K562 (cell line): ENCODE measurements around the gene CD79A. TPM values are rescaled to one million over a fixed set of nuclear protein-coding genes. Genes with fewer than 3 reads are reported as not detected.

Experiments
- ATAC-seq: fragments of 200-7000 bp; cut with Tn5 transposase; 3 replicates; pipeline ENCODE4 v1.9.1; 2020; ENCODE audit warnings: moderate library complexity
- BruUV-seq: library from RNA; stranded (reverse); fragments of 400-500 nt; replicated peaks from 2 replicates; lab custom pipeline; 2021; lab: Mats Ljungman, UMichigan
- CTCF ChIA-PET: fragments of 300-600 bp; formaldehyde crosslinking; extraction: SDS; loops from one replicate; lab custom pipeline; 2021; ENCODE audit warnings: low intra/inter-chr PET ratio; lab: Yijun Ruan, JAX
- POLR2A ChIA-PET: fragments of 300-600, 350-650 bp; sonication (Branson Sonifier 250); formaldehyde crosslinking; extraction: SDS; loops from one replicate; lab custom pipeline; 2021; ENCODE audit warnings: antibody characterized with exemption, inconsistent platforms; lab: Yijun Ruan, JAX
- DNase-seq, 4 experiments: peaks; one replicate each; pipeline versions ENCODE4 v3.0.0 to v3.0.0-alpha.2; 2011 to 2018; ENCODE audit warnings: low spot score in 3 of 4, mixed read lengths in 3 of 4; ENCODE audit errors: extremely low read depth in 1 of 4
- FAIRE-seq: peaks from 2 replicates; lab custom pipeline; 2011; peaks lifted over from hg19 to GRCh38; lab: Jason Lieb, UNC
- H2AFZ ChIP-seq: 2 replicates; pipeline ENCODE4 v1.6.0; 2011; ENCODE audit warnings: low read depth, low read length, control low read depth, inconsistent platforms
- H3K27ac ChIP-seq: fragments of 200-600 bp; 3 replicates; pipeline ENCODE4 v1.8.0; 2011; ENCODE audit warnings: low read depth, mild to moderate bottlenecking, control low read depth, inconsistent platforms, low read length, moderate library complexity, mixed read lengths; ENCODE audit errors: extremely low read depth
- H3K27me3 ChIP-seq, 2 experiments: fragments of 300-600 bp in 1 of 2; 2 replicates in 1 of 2; 3 replicates in 1 of 2; pipeline versions ENCODE4 v1.6.0 to v1.8.0; 2011; ENCODE audit warnings: inconsistent platforms in 2 of 2, low read length in 2 of 2, mild to moderate bottlenecking in 1 of 2, mixed read lengths in 1 of 2, moderate library complexity in 1 of 2; ENCODE audit not compliant: control insufficient read depth in 2 of 2, insufficient read depth in 2 of 2
- H3K36me3 ChIP-seq: fragments of 300-600 bp; 3 replicates; pipeline ENCODE4 v1.8.0; 2011; ENCODE audit warnings: mild to moderate bottlenecking, low read length, inconsistent platforms; ENCODE audit not compliant: control insufficient read depth, insufficient read depth
- H3K4me1 ChIP-seq, 2 experiments: fragments of 200-600 bp in 1 of 2; replicated peaks in 1 of 2; 2 replicates in 1 of 2; 3 replicates in 1 of 2; pipeline versions ENCODE4 v1.5.1 to v1.8.0; 2011; ENCODE audit warnings: inconsistent platforms in 2 of 2, low read length in 2 of 2, mild to moderate bottlenecking in 1 of 2, mixed read lengths in 1 of 2, moderate library complexity in 1 of 2; ENCODE audit not compliant: control insufficient read depth in 2 of 2, insufficient read depth in 2 of 2
- H3K4me2 ChIP-seq: 2 replicates; pipeline ENCODE4 v1.6.1; 2011; ENCODE audit warnings: low read length, control low read depth, inconsistent platforms, mixed read lengths; ENCODE audit not compliant: insufficient read depth
- H3K4me3 ChIP-seq: fragments of 200-600 bp; sonication (generic), shearing (Covaris generic); 2 replicates; pipeline ENCODE4 v1.5.1; 2016; ENCODE audit warnings: control low read depth, inconsistent platforms
- H3K79me2 ChIP-seq: fragments of 200-600 bp; 3 replicates; pipeline ENCODE4 v1.8.0; 2011; ENCODE audit warnings: low read length, inconsistent platforms; ENCODE audit not compliant: control insufficient read depth, insufficient read depth
- H3K9ac ChIP-seq, 2 experiments: 2 replicates each; pipeline versions ENCODE4 v1.6.0 to v1.6.1; 2011; ENCODE audit warnings: low read depth in 2 of 2, low read length in 2 of 2, control low read depth in 1 of 2, inconsistent platforms in 1 of 2, mild to moderate bottlenecking in 1 of 2, mixed read lengths in 1 of 2; ENCODE audit not compliant: insufficient read depth in 1 of 2
- H3K9me1 ChIP-seq: one replicate; pipeline ENCODE4 v1.6.0; 2011; ENCODE audit warnings: inconsistent platforms, mild to moderate bottlenecking, low read length, moderate library complexity; ENCODE audit not compliant: control insufficient read depth, insufficient read depth
- H3K9me3 ChIP-seq: replicated peaks from 2 replicates; pipeline ENCODE4 v1.5.1; 2011; ENCODE audit warnings: low read depth, low read length, inconsistent platforms; ENCODE audit not compliant: control insufficient read depth, insufficient read depth
- H4K20me1 ChIP-seq: replicated peaks from 2 replicates; pipeline ENCODE4 v1.6.1; 2011; ENCODE audit warnings: low read length, inconsistent platforms, mixed read lengths; ENCODE audit not compliant: control insufficient read depth, insufficient read depth
- CBX2 ChIP-seq: fragments of 200-600 bp; sonication (generic); IDR thresholded peaks from one replicate; pipeline ENCODE4 v1.6.1; 2012; ENCODE audit warnings: mild to moderate bottlenecking, low read length, inconsistent platforms; ENCODE audit not compliant: insufficient read depth, poor library complexity, severe bottlenecking
- DMBX1 ChIP-seq: fragments of 250-450 bp; sonication (Bioruptor Pico); IDR thresholded peaks from 2 replicates; pipeline ENCODE4 v1.8.0; 2022; ENCODE audit warnings: inconsistent platforms, mild to moderate bottlenecking, moderate library complexity, borderline replicate concordance
- EZH2 ChIP-seq: IDR thresholded peaks from 2 replicates; pipeline ENCODE4 v1.6.1; 2012; ENCODE audit warnings: low read depth, mild to moderate bottlenecking, inconsistent platforms, low read length, borderline replicate concordance
- GTF3C2 ChIP-seq: IDR thresholded peaks from 3 replicates; pipeline ENCODE4 v1.6.1; 2011; ENCODE audit warnings: borderline replicate concordance, mild to moderate bottlenecking, moderate library complexity; ENCODE audit not compliant: insufficient read length; ENCODE audit errors: extremely low read depth
- KDM4B ChIP-seq, 2 experiments: fragments of 450-650 bp in 1 of 2; sonication (generic) in 1 of 2; IDR thresholded peaks; 2 replicates each; pipeline ENCODE4 v1.6.1; 2016 to 2017; ENCODE audit warnings: borderline replicate concordance in 2 of 2, antibody characterized with exemption in 1 of 2, low read depth in 1 of 2, mild to moderate bottlenecking in 1 of 2
- MIER1 ChIP-seq: fragments of 450-650 bp; IDR thresholded peaks from 2 replicates; pipeline ENCODE4 v1.6.1; 2016; ENCODE audit warnings: antibody characterized with exemption, mild to moderate bottlenecking, low read depth
- PHB ChIP-seq: fragments of 250-450 bp; sonication (Bioruptor Pico); IDR thresholded peaks from 2 replicates; pipeline ENCODE4 v1.5.0; 2021
- RBM14 ChIP-seq: fragments of 200-400 bp; formaldehyde crosslinking; IDR thresholded peaks from 2 replicates; pipeline ENCODE4 v1.6.1; 2018; ENCODE audit warnings: low read depth, mild to moderate bottlenecking, low read length, moderate library complexity, borderline replicate concordance; ENCODE audit not compliant: insufficient read depth
- SNIP1 ChIP-seq: fragments of 450-650 bp; IDR thresholded peaks from 2 replicates; pipeline ENCODE4 v1.7.1; 2017; ENCODE audit warnings: low read depth, mild to moderate bottlenecking
- SOX6 ChIP-seq: fragments of 450-650 bp; IDR thresholded peaks from 2 replicates; pipeline ENCODE4 v1.6.1; 2014; ENCODE audit warnings: mild to moderate bottlenecking
- SP1 ChIP-seq: sonication (generic); formaldehyde crosslinking; IDR thresholded peaks from 2 replicates; pipeline ENCODE4 v1.8.1; 2022; ENCODE audit warnings: mild to moderate bottlenecking, missing genetic modification reagents
- SRSF9 ChIP-seq: fragments of 200-400 bp; formaldehyde crosslinking; IDR thresholded peaks from 2 replicates; pipeline ENCODE4 v1.6.1; 2017; ENCODE audit warnings: low read depth, low read length, borderline replicate concordance
- TFAM ChIP-seq: fragments of 250-450 bp; sonication (Bioruptor Pico); conservative IDR thresholded peaks from 2 replicates; pipeline ENCODE4 v1.5.0; 2021; ENCODE audit warnings: mild to moderate bottlenecking, moderate library complexity
- ZNF507 ChIP-seq: conservative IDR thresholded peaks from 2 replicates; pipeline ENCODE4 v1.6.1; 2017; ENCODE audit warnings: missing genetic modification characterization, missing compliant biosample characterization
- WGBS: fragments of 100-300 bp; shearing (Covaris generic); methylation state at CpG from one replicate; pipeline ENCODE4 v1.1.6; 2016; ENCODE audit warnings: low coverage, mixed read lengths; ENCODE audit not compliant: insufficient coverage; ENCODE audit errors: missing lambda C conversion rate; 5-methylcytosine and 5-hydroxymethylcytosine counted together
- in situ Hi-C: fragments of 300-500 bp; cut with MboI; formaldehyde crosslinking; loops from 4 replicates; pipeline ENCODE4 v1.15.0; 2018; ENCODE audit warnings: inconsistent platforms, mixed read lengths
- intact Hi-C: fragments of 100-400 bp; cut with micrococcal nuclease; formaldehyde crosslinking; loops from 2 replicates; pipeline ENCODE4 v1.14.2; 2022
- polyA plus RNA-seq, 8 experiments: library from polyadenylated mRNA; depleted of rRNA in 4 of 8; stranded (reverse) in 5 of 8; unstranded in 3 of 8; fragments of >200 nt; fragmentation: Nextera tagmentation in 2 of 8; fragmentation: Illumina TruSeq in 1 of 8; extraction: Ambion mirVana in 2 of 8; extraction: Trizol in 1 of 8; gene quantifications; 2 replicates each; pipeline versions ENCODE4 v1.2.1 to v1.2.3, GENCODE V29; 2011 to 2014; ENCODE audit warnings: inconsistent platforms in 1 of 8, missing spikeins in 1 of 8
- total RNA-seq, 7 experiments: library from RNA; depleted of rRNA in 6 of 7; stranded (reverse); fragments of >200 nt in 6 of 7; fragmentation: Illumina TruSeq in 2 of 7; extraction: Trizol in 2 of 7; gene quantifications; 2 replicates each; pipeline versions ENCODE4 v1.2.1 to v1.2.3, GENCODE V29; 2011 to 2021; ENCODE audit warnings: low replicate concordance in 1 of 7
- TF ChIP-seq, protein P1 (sequence below): fragments of 250-450 bp; sonication (Bioruptor Pico); IDR thresholded peaks from 2 replicates; pipeline ENCODE4 v1.9.0; 2021; ENCODE audit warnings: mild to moderate bottlenecking

The CD79A gene
- total and polyA plus RNA-seq, 9 of the 15 experiments (the other 6 are each of a cell fraction or from before 2014, with no cell fraction given) = 0.04 to 0.72 (median 0.17) TPM; not detected in 3

DNA sequence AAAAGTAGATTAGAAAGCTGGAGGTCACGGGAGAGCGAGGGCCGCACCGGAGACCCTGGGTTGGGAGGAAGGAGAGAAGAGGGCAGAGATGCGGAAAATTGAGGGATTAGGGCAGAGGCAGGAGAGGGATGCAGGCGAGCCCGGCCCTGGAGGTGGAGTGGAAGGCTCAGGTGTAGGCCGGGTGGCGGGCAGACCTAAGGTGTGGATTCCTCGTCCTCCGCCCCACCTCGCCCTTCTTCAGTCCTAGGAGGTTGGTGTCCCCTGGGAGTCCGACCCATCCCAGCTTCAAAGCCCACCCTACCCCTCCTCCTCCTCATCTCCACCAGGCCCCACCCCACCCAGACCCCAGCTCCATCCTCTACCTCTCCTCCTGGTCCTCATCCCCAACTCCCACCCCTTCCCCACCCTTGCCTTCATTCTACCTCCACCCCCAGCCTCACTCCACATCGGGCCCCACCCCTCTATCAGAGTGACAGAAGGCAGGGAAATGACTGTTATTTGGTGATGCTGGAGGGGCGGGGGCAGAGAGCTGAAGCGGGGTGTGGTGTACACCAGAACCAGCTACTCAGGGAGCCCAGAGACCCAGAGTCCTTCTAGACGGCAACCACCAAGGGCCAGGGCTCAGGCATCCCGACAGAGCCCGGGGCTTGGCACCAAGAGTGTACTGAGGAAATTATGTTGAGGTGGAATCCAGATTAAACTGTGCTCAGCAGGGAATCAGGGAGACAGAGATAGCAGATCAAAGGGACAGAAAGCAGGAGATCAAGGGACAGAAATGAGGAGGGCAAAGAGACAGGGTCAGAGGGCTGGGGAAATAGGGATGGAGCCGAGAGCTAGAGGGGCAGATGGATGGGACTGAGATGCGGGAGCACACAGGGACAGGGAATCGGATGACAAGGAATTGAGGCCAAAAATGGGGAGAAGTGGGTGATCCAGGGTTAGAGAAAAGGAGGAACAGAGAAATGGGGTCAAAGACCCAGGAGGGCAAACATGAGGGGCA is 44.8 kb downstream of the CD79A start:
- H3K4me3 ChIP-seq = no peak overlapping the region
- no peaks in the 10 kb centered on the region for H3K79me2 ChIP-seq
- no peak overlapping the region for H3K4me2 ChIP-seq
- POLR2A ChIA-PET = interaction anchor here (0.6 to 1.1 kb wide), 2 partner anchors 10 to 1234 kb away, joined by 3 to 4 read pairs; no protein-coding TSS in a partner anchor
- 10% methylated on average over 20 of the region's 22 CpGs for WGBS
- no peak for FAIRE-seq
- H3K4me1 ChIP-seq = peaks cover 0 to 27% of the 10 kb centered on the region in 2 experiments; a peak in 3 of 5 replicates
- TF ChIP-seq PHB = no peak
- TF ChIP-seq RBM14 = no peak
- TF ChIP-seq, protein P1, sequence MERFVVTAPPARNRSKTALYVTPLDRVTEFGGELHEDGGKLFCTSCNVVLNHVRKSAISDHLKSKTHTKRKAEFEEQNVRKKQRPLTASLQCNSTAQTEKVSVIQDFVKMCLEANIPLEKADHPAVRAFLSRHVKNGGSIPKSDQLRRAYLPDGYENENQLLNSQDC (CRISPR knock-in tag) = no peak
- TF ChIP-seq SNIP1 = no peak
- TF ChIP-seq EZH2 = no peak
- no peak for TF ChIP-seq DMBX1
- TF ChIP-seq ZNF507 (tag) = no peak
- no peak for TF ChIP-seq SP1 (CRISPR knock-in tag)
- no peak for TF ChIP-seq GTF3C2
- TF ChIP-seq KDM4B (IDR thresholded peaks at IDR 0.05; ENCODE audit: borderline replicate concordance in 2 of 2, low read depth in 1 of 2) = no peak
- TF ChIP-seq CBX2 = no peak
- TF ChIP-seq MIER1 = no peak
- no peak for TF ChIP-seq SOX6
- TF ChIP-seq SRSF9 = no peak
- TF ChIP-seq TFAM = no peak
- in situ Hi-C loops (no loop called here), intact Hi-C loops (no loop called here)
- peak overlapping the region in 1 of 2 experiments; percentile 50; a peak in 1 of 4 replicates for H3K9ac ChIP-seq
- CTCF ChIA-PET = no interaction called here
- no peak overlapping the region for H2AFZ ChIP-seq
- no peaks in the 10 kb centered on the region for H4K20me1 ChIP-seq
- ATAC-seq = peak; percentile 26; the same call in 1 of the 3 replicates
- no peaks in the 10 kb centered on the region for H3K36me3 ChIP-seq
- peaks cover under 1 to 21% of the 10 kb centered on the region in 2 experiments; a peak in 4 of 5 replicates for H3K27me3 ChIP-seq
- H3K27ac ChIP-seq = no peak overlapping the region
- H3K9me3 ChIP-seq = no peaks in the 10 kb centered on the region; the same call in 1 of the 2 replicates
- BruUV-seq = no TSS peak
- H3K9me1 ChIP-seq = no peaks in the 10 kb centered on the region
- DNase-seq = no peak
